ENCODE measurements around the gene DENND1A. TPM values are rescaled to one million over a fixed set of nuclear protein-coding genes. Genes with fewer than 3 reads are reported as not detected.

The DENND1A gene
- total RNA-seq, 1 donor from 2014 or later = 12.7 TPM

DNA sequence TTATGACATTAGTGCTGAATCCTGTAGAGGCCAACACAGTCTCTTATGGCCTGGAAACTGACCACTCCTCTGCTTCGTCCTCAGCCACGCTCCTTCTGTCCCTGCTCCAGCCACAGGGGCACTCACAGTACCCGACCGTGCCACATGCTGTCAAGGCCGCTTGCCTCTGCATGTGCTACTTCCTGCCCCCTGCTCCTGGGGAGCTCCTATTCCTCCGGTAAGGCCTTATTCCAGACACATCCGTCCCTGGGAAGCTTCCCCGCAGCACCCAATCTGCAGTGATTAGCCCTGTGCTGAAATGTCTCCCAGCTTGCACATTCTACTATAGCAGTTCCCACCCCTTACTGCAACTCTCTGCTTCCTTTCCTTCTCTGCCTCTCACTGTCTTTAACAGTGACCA, 386.4 kb downstream of the DENND1A start:
- Histone ChIP-seq H4K20me1 (ENCODE audit: insufficient read depth, low read length) (peaks cover 8% of the 10 kb centered on the region), H3K9me3 (ENCODE audit: insufficient read depth, low read depth, low read length) (no peaks in the 10 kb centered on the region), H3K27me3 (ENCODE audit: insufficient read depth, low read length) (peaks cover 5% of the 10 kb centered on the region), H3K4me3 (ENCODE audit: insufficient read depth, low read depth, low read length) (no peak overlapping the region), H3K4me2 (ENCODE audit: low read length) (no peak overlapping the region), H3K36me3 (ENCODE audit: insufficient read depth, low read length) (no peaks in the 10 kb centered on the region), H3K4me1 (ENCODE audit: insufficient read depth, low read length) (no peaks in the 10 kb centered on the region), H3K27ac (ENCODE audit: low read depth, low read length) (no peak overlapping the region), H2AFZ (ENCODE audit: low read depth, low read length) (no peak overlapping the region), H3K9ac (ENCODE audit: low read length) (no peak overlapping the region), H3K79me2 (ENCODE audit: insufficient read depth, low read length) (no peaks in the 10 kb centered on the region)
- Mint-ChIP-seq H3K9me3 (ENCODE audit: unreplicated experiment) (no peaks in the 10 kb centered on the region), H3K27ac (ENCODE audit: unreplicated experiment) (no peak overlapping the region), H3K27me3 (ENCODE audit: low read depth, unreplicated experiment) (peaks cover 26% of the 10 kb centered on the region), H3K36me3 (ENCODE audit: low read depth, unreplicated experiment) (no peaks in the 10 kb centered on the region), H3K4me3 (ENCODE audit: unreplicated experiment) (no peak overlapping the region), H3K4me1 (ENCODE audit: low read depth, unreplicated experiment) (peaks cover 8% of the 10 kb centered on the region)
- no peak for FAIRE-seq
- TF ChIP-seq EZH2 (IDR thresholded peaks at IDR 0.05; ENCODE audit: insufficient read depth, low read length) = no peak
- TF ChIP-seq CTCF (IDR thresholded peaks at IDR 0.05; ENCODE audit: insufficient read depth, low read depth, low read length) = no peak
- DNase-seq (ENCODE audit: low read depth) = no peak

DNA sequence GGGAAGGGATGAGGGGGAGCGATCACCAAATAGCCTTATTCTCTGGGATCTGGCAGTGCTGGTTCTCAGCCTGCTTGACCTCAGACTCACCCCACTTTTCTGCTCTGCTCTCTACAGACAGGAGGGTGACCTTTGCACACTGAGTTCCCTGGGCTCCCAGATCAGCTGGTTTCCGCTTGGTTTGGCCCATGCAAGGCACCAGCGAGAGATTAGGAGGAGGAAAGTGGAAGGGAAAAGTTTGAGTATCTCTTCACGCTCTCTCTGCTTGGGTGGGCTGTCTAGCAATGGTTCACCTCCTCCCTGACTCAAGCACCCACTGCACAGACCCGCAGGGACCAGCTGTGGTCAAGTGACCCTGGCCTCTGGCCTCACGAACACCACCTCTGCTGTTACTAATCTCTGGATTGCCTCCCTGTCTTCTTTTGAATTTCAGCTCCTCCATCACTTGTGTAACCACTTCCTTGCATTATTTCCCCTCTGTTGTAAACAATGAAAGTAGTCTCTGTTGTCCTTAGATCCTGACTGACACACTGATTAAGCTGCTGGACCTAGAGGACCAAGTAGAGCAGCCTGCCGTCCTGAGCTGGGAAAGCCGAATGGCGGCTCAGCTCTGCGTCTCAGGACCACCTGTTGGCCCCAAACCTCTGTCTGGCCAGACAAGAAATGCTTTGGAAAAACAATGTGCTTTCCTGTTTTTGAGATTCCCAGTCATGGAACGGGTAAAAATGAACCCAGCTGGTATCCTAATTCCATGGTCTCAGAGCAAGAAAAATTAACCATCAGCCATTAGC, 387.3 kb downstream of the DENND1A start:
- TF ChIP-seq CTCF (IDR thresholded peaks at IDR 0.05; ENCODE audit: insufficient read depth, low read depth, low read length) = no peak
- no peak for TF ChIP-seq EZH2 (IDR thresholded peaks at IDR 0.05; ENCODE audit: insufficient read depth, low read length)
- Mint-ChIP-seq H3K27ac (ENCODE audit: unreplicated experiment) (no peak overlapping the region), H3K4me3 (ENCODE audit: unreplicated experiment) (no peak overlapping the region), H3K27me3 (ENCODE audit: low read depth, unreplicated experiment) (peaks cover 26% of the 10 kb centered on the region), H3K36me3 (ENCODE audit: low read depth, unreplicated experiment) (no peaks in the 10 kb centered on the region), H3K4me1 (ENCODE audit: low read depth, unreplicated experiment) (peaks cover 8% of the 10 kb centered on the region), H3K9me3 (ENCODE audit: unreplicated experiment) (no peaks in the 10 kb centered on the region)
- Histone ChIP-seq H2AFZ (ENCODE audit: low read depth, low read length) (no peak overlapping the region), H4K20me1 (ENCODE audit: insufficient read depth, low read length) (peaks cover 8% of the 10 kb centered on the region), H3K4me3 (ENCODE audit: insufficient read depth, low read depth, low read length) (no peak overlapping the region), H3K27ac (ENCODE audit: low read depth, low read length) (no peak overlapping the region), H3K4me2 (ENCODE audit: low read length) (no peak overlapping the region), H3K27me3 (ENCODE audit: insufficient read depth, low read length) (peaks cover 5% of the 10 kb centered on the region), H3K4me1 (ENCODE audit: insufficient read depth, low read length) (no peaks in the 10 kb centered on the region), H3K79me2 (ENCODE audit: insufficient read depth, low read length) (no peaks in the 10 kb centered on the region), H3K36me3 (ENCODE audit: insufficient read depth, low read length) (no peaks in the 10 kb centered on the region), H3K9me3 (ENCODE audit: insufficient read depth, low read depth, low read length) (no peaks in the 10 kb centered on the region), H3K9ac (ENCODE audit: low read length) (no peak overlapping the region)
- DNase-seq (ENCODE audit: low read depth) (no peak), FAIRE-seq (no peak)

DNA sequence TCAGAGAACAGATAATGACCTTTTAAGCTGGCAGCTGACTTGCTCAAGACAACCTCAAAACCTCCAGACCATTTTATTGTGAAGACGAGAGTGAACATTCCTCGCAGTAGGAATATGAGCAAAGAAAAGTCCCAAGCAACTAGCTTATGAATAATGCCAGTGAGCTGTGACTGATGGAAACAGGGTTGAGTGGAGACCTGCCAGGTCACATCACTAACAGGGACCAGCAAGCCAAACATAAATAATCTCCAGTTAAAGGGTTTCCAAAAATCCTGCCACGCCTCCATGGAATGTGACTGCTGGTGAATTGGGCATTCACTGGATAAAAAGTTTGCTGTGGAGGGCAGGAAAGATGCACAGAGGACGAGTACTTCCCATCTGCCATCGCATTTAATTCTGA, 388.5 kb downstream of the DENND1A start:
- DNase-seq (ENCODE audit: low read depth) = no peak
- Mint-ChIP-seq H3K27me3 (ENCODE audit: low read depth, unreplicated experiment) (peaks cover 25% of the 10 kb centered on the region), H3K36me3 (ENCODE audit: low read depth, unreplicated experiment) (no peaks in the 10 kb centered on the region), H3K9me3 (ENCODE audit: unreplicated experiment) (no peaks in the 10 kb centered on the region), H3K4me3 (ENCODE audit: unreplicated experiment) (no peak overlapping the region), H3K4me1 (ENCODE audit: low read depth, unreplicated experiment) (peaks cover 8% of the 10 kb centered on the region), H3K27ac (ENCODE audit: unreplicated experiment) (no peak overlapping the region)
- H3K9ac ChIP-seq (ENCODE audit: low read length) = no peak overlapping the region
- H3K27me3 ChIP-seq (ENCODE audit: insufficient read depth, low read length) = peaks cover 5% of the 10 kb centered on the region
- no peak overlapping the region for H3K4me3 ChIP-seq (ENCODE audit: insufficient read depth, low read depth, low read length)
- no peak for FAIRE-seq
- no peak overlapping the region for H3K27ac ChIP-seq (ENCODE audit: low read depth, low read length)
- H4K20me1 ChIP-seq (ENCODE audit: insufficient read depth, low read length) = peaks cover 8% of the 10 kb centered on the region
- H3K4me1 ChIP-seq (ENCODE audit: insufficient read depth, low read length) = no peaks in the 10 kb centered on the region
- H2AFZ ChIP-seq (ENCODE audit: low read depth, low read length) = no peak overlapping the region
- no peaks in the 10 kb centered on the region for H3K9me3 ChIP-seq (ENCODE audit: insufficient read depth, low read depth, low read length)
- no peaks in the 10 kb centered on the region for H3K79me2 ChIP-seq (ENCODE audit: insufficient read depth, low read length)
- no peak overlapping the region for H3K4me2 ChIP-seq (ENCODE audit: low read length)
- TF ChIP-seq EZH2 (IDR thresholded peaks at IDR 0.05; ENCODE audit: insufficient read depth, low read length) (no peak), CTCF (IDR thresholded peaks at IDR 0.05; ENCODE audit: insufficient read depth, low read depth, low read length) (no peak)
- no peaks in the 10 kb centered on the region for H3K36me3 ChIP-seq (ENCODE audit: insufficient read depth, low read length)

All from astrocyte (in vitro differentiated cells and primary cell).